HEK293 (cell line): Measurements from ENCODE around the gene SYNE1.

Experiments used
- CTCF ChIA-PET: fragments of 350-600 bp; formaldehyde crosslinking; extraction: SDS; loops from one replicate; lab custom pipeline; 2021; ENCODE audit warnings: antibody characterized with exemption; lab: Yijun Ruan, JAX
- POLR2A ChIA-PET: fragments of 300-600 bp; formaldehyde crosslinking; extraction: SDS; loops from one replicate; lab custom pipeline; 2020; ENCODE audit warnings: antibody characterized with exemption, inconsistent platforms; lab: Yijun Ruan, JAX
- H3K27ac ChIP-seq: fragments of 200-500 bp; sonication (Bioruptor generic); 2 replicates; pipeline ENCODE4 v1.5.1; 2014; ENCODE audit warnings: low read depth, low read length, control low read depth, inconsistent platforms; ENCODE audit errors: extremely low read depth
- H3K36me3 ChIP-seq, 2 experiments: fragments of 200-500 bp in 1 of 2; sonication (Bioruptor generic) in 1 of 2; 1 replicate in 1 of 2; 2 replicates in 1 of 2; pipeline ENCODE4 v1.5.1; 2014 to 2017; ENCODE audit warnings: inconsistent platforms in 2 of 2, low read length in 2 of 2; ENCODE audit not compliant: control insufficient read depth in 2 of 2, insufficient read depth in 1 of 2
- H3K4me1 ChIP-seq: fragments of 200-500 bp; sonication (Bioruptor generic); 2 replicates; pipeline ENCODE4 v1.5.1; 2014; ENCODE audit warnings: mild to moderate bottlenecking, low read length, inconsistent platforms; ENCODE audit not compliant: control insufficient read depth, insufficient read depth
- H3K4me3 ChIP-seq: 2 replicates; pipeline ENCODE4 v1.5.1; 2011; ENCODE audit warnings: low read depth, mild to moderate bottlenecking, control low read depth, low read length, moderate library complexity
- H3K9me3 ChIP-seq: fragments of 200-500 bp; sonication (Bioruptor generic); 2 replicates; pipeline ENCODE4 v1.5.1; 2014; ENCODE audit warnings: low read depth, low read length, inconsistent platforms; ENCODE audit not compliant: control insufficient read depth, insufficient read depth
- BCL11B ChIP-seq: fragments of 450-650 bp; formaldehyde crosslinking; IDR thresholded peaks from 2 replicates; pipeline ENCODE4 v1.5.1; 2016; ENCODE audit warnings: low read depth, missing biosample characterization, missing genetic modification characterization
- KLF7 ChIP-seq: fragments of 450-650 bp; formaldehyde crosslinking; IDR thresholded peaks from 2 replicates; pipeline ENCODE4 v1.5.1; 2016; ENCODE audit warnings: missing biosample characterization, missing genetic modification characterization, borderline replicate concordance
- OSR2 ChIP-seq: fragments of 450-650 bp; formaldehyde crosslinking; IDR thresholded peaks from 2 replicates; pipeline ENCODE4 v1.5.1; 2016; ENCODE audit warnings: missing biosample characterization, missing genetic modification characterization
- PRDM1 ChIP-seq: fragments of 450-650 bp; formaldehyde crosslinking; IDR thresholded peaks from 2 replicates; pipeline ENCODE4; 2016; ENCODE audit warnings: missing biosample characterization, missing genetic modification characterization
- TCF7L2 ChIP-seq: IDR thresholded peaks from 2 replicates; pipeline ENCODE4 v1.6.1; 2011; ENCODE audit warnings: low read depth, mild to moderate bottlenecking, inconsistent platforms, low read length, moderate library complexity, borderline replicate concordance
- ZFP37 ChIP-seq: fragments of 450-650 bp; formaldehyde crosslinking; IDR thresholded peaks from 2 replicates; pipeline ENCODE4 v1.5.1; 2016; ENCODE audit warnings: missing biosample characterization, missing genetic modification characterization
- ZNF202 ChIP-seq: fragments of 450-650 bp; formaldehyde crosslinking; IDR thresholded peaks from 2 replicates; pipeline ENCODE4 v1.5.1; 2016; ENCODE audit warnings: missing biosample characterization, missing genetic modification characterization, borderline replicate concordance
- ZNF223 ChIP-seq: fragments of 450-650 bp; formaldehyde crosslinking; IDR thresholded peaks from 2 replicates; pipeline ENCODE4 v1.5.1; 2016; ENCODE audit warnings: missing biosample characterization, missing genetic modification characterization
- ZNF274 ChIP-seq, 2 experiments: fragments of 200-500 bp in 1 of 2; fragments of 450-650 bp in 1 of 2; sonication (Bioruptor generic) in 1 of 2; formaldehyde crosslinking in 1 of 2; IDR thresholded peaks; 2 replicates each; pipeline versions ENCODE4 v1.5.1 to v1.6.1; 2014 to 2016; ENCODE audit warnings: borderline replicate concordance in 1 of 2, inconsistent platforms in 1 of 2, low read length in 1 of 2, missing biosample characterization in 1 of 2, missing genetic modification characterization in 1 of 2
- ZNF394 ChIP-seq: fragments of 450-650 bp; formaldehyde crosslinking; IDR thresholded peaks from 2 replicates; pipeline ENCODE4 v1.5.1; 2016; ENCODE audit warnings: missing biosample characterization, missing genetic modification characterization, mild to moderate bottlenecking, moderate library complexity, borderline replicate concordance
- ZNF549 ChIP-seq: fragments of 450-650 bp; IDR thresholded peaks from 2 replicates; pipeline ENCODE4 v1.5.1; 2018; ENCODE audit warnings: missing biosample characterization, missing genetic modification characterization, mild to moderate bottlenecking, inconsistent platforms, moderate library complexity
- ZNF654 ChIP-seq: fragments of 450-650 bp; formaldehyde crosslinking; IDR thresholded peaks from 2 replicates; pipeline ENCODE4 v1.5.1; 2016; ENCODE audit warnings: low read depth, missing biosample characterization, missing genetic modification characterization
- ZNF664 ChIP-seq: fragments of 450-650 bp; formaldehyde crosslinking; IDR thresholded peaks from 2 replicates; pipeline ENCODE4 v1.5.1; 2016; ENCODE audit warnings: missing biosample characterization, missing genetic modification characterization
- ZNF677 ChIP-seq: fragments of 450-650 bp; IDR thresholded peaks from 2 replicates; pipeline ENCODE4 v1.5.0; 2018; ENCODE audit warnings: missing biosample characterization, mild to moderate bottlenecking, missing genetic modification characterization, moderate library complexity
- ZNF777 ChIP-seq: fragments of 450-650 bp; formaldehyde crosslinking; IDR thresholded peaks from 2 replicates; pipeline ENCODE4 v1.5.1; 2017; ENCODE audit warnings: missing biosample characterization, missing genetic modification characterization, borderline replicate concordance
- ZXDB ChIP-seq: fragments of 450-650 bp; formaldehyde crosslinking; IDR thresholded peaks from 2 replicates; pipeline ENCODE4 v1.5.1; 2016; ENCODE audit warnings: missing biosample characterization, missing genetic modification characterization
- TF ChIP-seq, protein P1 (sequence below): fragments of 450-650 bp; formaldehyde crosslinking; IDR thresholded peaks from 2 replicates; pipeline ENCODE4 v1.5.1; 2016; ENCODE audit warnings: missing biosample characterization, missing genetic modification characterization, low read depth
- TF ChIP-seq, protein P2 (sequence below): fragments of 450-650 bp; formaldehyde crosslinking; IDR thresholded peaks from 2 replicates; pipeline ENCODE4 v1.5.1; 2016; ENCODE audit warnings: missing biosample characterization, missing genetic modification characterization
- TF ChIP-seq, protein P3 (sequence below): fragments of 450-650 bp; formaldehyde crosslinking; IDR thresholded peaks from 2 replicates; pipeline ENCODE4 v1.5.1; 2016; ENCODE audit warnings: missing biosample characterization, missing genetic modification characterization
- TF ChIP-seq, protein P4 (sequence below): fragments of 450-650 bp; formaldehyde crosslinking; IDR thresholded peaks from 2 replicates; pipeline ENCODE4 v1.5.1; 2017; ENCODE audit warnings: missing biosample characterization, missing genetic modification characterization

The SYNE1 gene

DNA sequence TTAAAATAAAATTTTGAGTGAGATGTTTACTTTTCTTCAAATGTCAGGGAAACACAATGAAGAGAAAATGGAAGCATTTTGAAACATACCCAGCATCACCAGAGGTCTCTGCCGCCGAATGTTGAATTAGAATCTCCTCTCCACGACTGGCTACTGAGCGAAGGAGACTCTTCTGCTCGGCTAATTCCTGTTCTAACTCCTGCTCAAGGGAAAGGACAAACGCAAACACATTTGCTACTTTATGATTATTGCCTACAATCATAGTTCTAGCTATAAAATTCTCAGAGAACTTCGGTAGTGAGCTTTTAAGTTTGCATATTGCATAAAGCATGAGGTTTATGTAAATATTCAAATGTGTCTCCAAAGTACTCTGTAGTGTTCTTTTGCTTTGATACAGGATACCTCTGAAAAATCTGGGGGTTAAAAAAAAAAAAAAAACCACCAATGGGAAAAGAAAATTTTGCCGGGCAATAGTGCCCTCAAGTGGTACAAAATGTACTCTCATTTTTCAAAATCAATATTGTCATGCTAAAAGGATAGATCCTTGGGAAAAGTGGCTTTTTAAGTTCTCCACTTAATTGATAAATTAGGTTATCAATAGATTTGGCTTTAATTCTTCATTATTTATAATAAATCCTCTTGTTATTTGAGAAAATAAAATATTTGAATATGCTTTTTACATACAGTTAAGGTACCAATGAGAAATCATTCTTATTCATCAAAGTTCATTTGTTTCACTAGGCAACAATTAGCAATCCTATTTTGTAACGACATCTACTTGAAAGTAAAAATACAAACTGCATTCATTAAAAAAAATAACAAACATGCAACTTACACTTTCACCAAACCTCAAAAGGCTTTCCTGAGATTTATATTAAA, 369.0 kb downstream of the SYNE1 start:
- Histone ChIP-seq H3K9me3 (no peaks in the 10 kb centered on the region), H3K36me3 (peaks cover 0 to 7% of the 10 kb centered on the region in 2 experiments; a peak in 2 of 3 replicates), H3K27ac (no peak overlapping the region), H3K4me1 (peaks cover 20% of the 10 kb centered on the region), H3K4me3 (no peak overlapping the region)
- TF ChIP-seq ZFP37 (tag by site-specific recombination) (no peak), PRDM1 (tag by site-specific recombination) (peak; percentile 27; the same call in 1 of the 2 replicates), ZNF274 (IDR thresholded peaks at IDR 0.05; ENCODE audit: low read length) (no peak), ZNF274 (tag by site-specific recombination; IDR thresholded peaks at IDR 0.05; ENCODE audit: borderline replicate concordance) (no peak), TCF7L2 (no peak), ZXDB (tag by site-specific recombination) (no peak), OSR2 (tag by site-specific recombination) (no peak), ZNF654 (peak; percentile 88), KLF7 (tag by site-specific recombination) (no peak), ZNF664 (tag by site-specific recombination) (no peak), ZNF223 (tag by site-specific recombination) (no peak)
- TF ChIP-seq, protein P1, sequence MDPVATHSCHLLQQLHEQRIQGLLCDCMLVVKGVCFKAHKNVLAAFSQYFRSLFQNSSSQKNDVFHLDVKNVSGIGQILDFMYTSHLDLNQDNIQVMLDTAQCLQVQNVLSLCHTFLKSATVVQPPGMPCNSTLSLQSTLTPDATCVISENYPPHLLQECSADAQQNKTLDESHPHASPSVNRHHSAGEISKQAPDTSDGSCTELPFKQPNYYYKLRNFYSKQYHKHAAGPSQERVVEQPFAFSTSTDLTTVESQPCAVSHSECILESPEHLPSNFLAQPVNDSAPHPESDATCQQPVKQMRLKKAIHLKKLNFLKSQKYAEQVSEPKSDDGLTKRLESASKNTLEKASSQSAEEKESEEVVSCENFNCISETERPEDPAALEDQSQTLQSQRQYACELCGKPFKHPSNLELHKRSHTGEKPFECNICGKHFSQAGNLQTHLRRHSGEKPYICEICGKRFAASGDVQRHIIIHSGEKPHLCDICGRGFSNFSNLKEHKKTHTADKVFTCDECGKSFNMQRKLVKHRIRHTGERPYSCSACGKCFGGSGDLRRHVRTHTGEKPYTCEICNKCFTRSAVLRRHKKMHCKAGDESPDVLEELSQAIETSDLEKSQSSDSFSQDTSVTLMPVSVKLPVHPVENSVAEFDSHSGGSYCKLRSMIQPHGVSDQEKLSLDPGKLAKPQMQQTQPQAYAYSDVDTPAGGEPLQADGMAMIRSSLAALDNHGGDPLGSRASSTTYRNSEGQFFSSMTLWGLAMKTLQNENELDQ (tag by site-specific recombination) = no peak
- TF ChIP-seq, protein P2, sequence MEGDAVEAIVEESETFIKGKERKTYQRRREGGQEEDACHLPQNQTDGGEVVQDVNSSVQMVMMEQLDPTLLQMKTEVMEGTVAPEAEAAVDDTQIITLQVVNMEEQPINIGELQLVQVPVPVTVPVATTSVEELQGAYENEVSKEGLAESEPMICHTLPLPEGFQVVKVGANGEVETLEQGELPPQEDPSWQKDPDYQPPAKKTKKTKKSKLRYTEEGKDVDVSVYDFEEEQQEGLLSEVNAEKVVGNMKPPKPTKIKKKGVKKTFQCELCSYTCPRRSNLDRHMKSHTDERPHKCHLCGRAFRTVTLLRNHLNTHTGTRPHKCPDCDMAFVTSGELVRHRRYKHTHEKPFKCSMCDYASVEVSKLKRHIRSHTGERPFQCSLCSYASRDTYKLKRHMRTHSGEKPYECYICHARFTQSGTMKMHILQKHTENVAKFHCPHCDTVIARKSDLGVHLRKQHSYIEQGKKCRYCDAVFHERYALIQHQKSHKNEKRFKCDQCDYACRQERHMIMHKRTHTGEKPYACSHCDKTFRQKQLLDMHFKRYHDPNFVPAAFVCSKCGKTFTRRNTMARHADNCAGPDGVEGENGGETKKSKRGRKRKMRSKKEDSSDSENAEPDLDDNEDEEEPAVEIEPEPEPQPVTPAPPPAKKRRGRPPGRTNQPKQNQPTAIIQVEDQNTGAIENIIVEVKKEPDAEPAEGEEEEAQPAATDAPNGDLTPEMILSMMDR (tag by site-specific recombination) = peak; percentile 26; the same call in 1 of the 2 replicates
- TF ChIP-seq, protein P3, sequence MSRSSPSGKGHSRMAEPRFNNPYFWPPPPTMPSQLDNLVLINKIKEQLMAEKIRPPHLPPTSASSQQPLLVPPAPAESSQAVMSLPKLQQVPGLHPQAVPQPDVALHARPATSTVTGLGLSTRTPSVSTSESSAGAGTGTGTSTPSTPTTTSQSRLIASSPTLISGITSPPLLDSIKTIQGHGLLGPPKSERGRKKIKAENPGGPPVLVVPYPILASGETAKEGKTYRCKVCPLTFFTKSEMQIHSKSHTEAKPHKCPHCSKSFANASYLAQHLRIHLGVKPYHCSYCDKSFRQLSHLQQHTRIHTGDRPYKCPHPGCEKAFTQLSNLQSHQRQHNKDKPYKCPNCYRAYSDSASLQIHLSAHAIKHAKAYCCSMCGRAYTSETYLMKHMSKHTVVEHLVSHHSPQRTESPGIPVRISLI = peak; percentile 47; the same call in 1 of the 2 replicates
- ChIA-PET CTCF (interaction anchor here (0.5 to 1.4 kb wide), 38 partner anchors 9 to 1451 kb away, joined by 3 to 7 read pairs (median 3); partner anchors contain the start of gene FBXO5), POLR2A (interaction anchor here (0.6 kb wide), 1 partner anchor 1251 kb away, joined by 5 read pairs; no protein-coding TSS in a partner anchor)

DNA sequence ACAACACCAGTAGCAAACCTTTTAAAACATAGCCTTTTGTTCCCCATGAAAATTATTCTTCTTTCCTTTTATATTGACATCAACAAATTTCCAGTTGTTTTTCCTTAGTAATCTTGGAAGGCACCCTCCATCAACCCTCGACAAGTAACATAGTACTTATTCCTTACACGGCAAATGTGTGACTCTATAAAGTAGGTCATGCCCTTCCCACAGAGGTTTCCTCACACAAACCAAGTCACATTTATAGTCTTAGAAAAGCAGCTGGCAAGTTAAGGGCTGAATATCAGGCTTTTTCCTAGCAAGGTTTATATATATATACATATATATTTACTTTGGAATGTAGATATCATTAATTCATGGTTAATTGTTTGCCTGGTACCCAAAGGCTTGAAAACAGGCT, 371.5 kb downstream of the SYNE1 start:
- H3K27ac ChIP-seq = no peak overlapping the region
- CTCF ChIA-PET = interaction anchor here (0.7 to 0.8 kb wide), 2 partner anchors 77 to 107 kb away, joined by 3 to 4 read pairs; no protein-coding TSS in a partner anchor
- POLR2A ChIA-PET = no interaction called here
- no peak overlapping the region for H3K4me3 ChIP-seq
- no peaks in the 10 kb centered on the region for H3K9me3 ChIP-seq
- TF ChIP-seq ZNF777 (tag by site-specific recombination) (no peak), ZNF202 (tag by site-specific recombination) (no peak), ZNF677 (tag by site-specific recombination) (no peak), BCL11B (tag by site-specific recombination) (no peak), ZNF549 (tag by site-specific recombination) (no peak), ZNF394 (no peak), PRDM1 (tag by site-specific recombination) (no peak)
- TF ChIP-seq, protein P4, sequence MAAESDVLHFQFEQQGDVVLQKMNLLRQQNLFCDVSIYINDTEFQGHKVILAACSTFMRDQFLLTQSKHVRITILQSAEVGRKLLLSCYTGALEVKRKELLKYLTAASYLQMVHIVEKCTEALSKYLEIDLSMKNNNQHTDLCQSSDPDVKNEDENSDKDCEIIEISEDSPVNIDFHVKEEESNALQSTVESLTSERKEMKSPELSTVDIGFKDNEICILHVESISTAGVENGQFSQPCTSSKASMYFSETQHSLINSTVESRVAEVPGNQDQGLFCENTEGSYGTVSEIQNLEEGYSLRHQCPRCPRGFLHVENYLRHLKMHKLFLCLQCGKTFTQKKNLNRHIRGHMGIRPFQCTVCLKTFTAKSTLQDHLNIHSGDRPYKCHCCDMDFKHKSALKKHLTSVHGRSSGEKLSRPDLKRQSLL (tag by site-specific recombination) = no peak
- peaks cover 0 to 16% of the 10 kb centered on the region in 2 experiments; a peak in 2 of 3 replicates for H3K36me3 ChIP-seq
- H3K4me1 ChIP-seq = no peaks in the 10 kb centered on the region
